ENCODE measurements around the gene PRR5. TPM values are rescaled to one million over a fixed set of nuclear protein-coding genes. Genes with fewer than 3 reads are reported as not detected.

The PRR5 gene
- total RNA-seq, 3 donors from 2014 or later = 23.7 to 39.5 (median 29.5) TPM

DNA sequence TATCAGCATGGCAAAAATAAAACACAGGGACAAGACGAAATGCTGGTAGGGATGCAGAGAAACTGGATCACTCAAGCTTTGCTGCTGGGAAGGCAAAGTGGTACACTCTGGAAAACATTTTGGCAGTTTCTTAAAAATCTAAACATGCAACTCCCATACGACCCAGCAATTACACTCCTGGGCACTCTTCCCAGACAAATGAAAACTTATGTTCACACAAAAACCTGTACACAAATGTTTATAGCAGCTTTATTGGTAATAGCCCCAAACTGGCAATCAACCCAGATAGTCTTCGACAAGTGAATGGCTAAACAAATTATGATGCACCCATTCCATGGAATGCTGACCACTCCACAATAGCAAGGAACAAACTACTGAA is 35.8 kb upstream of the PRR5 start:
- intact Hi-C loops (cut with DNase I; ENCODE audit: low total_unique reads) = no loop called here
- H3K9me3 ChIP-seq = no peaks in the 10 kb centered on the region

DNA sequence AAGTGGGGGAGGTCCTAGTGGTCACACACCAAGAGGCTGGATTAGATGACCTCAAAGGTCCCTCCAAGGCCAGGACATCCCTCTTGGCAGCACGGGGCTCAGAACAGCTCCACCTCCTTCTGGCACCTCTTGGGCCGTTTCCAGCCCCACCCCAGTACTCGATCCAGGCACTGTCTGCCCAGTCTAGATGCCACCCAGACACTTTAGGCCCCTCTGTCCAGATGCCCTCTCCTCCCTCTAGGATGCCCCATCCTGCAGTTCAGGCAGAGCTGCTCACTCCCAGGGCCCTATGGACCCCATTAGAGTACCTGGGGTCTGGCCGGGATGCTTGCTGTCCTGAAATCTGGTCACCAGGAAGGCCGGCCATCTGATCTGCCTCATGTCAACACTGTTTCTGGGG is 34.7 kb upstream of the PRR5 start:
- no peak for DNase-seq (ENCODE audit: low spot score in 2 of 2)
- Histone ChIP-seq H3K9me3 (no peaks in the 10 kb centered on the region), H3K36me3 (no peaks in the 10 kb centered on the region), H3K27ac (peak overlapping the region in 1 of 2 donors; percentile 90), H3K4me1 (no peaks in the 10 kb centered on the region), H3K27me3 (peaks cover 0 to 3% of the 10 kb centered on the region in 2 donors), H3K4me3 (no peak overlapping the region)
- TF ChIP-seq POLR2A (IDR thresholded peaks at IDR 0.05) (no peak), POLR2AphosphoS5 (IDR thresholded peaks at IDR 0.05) (no peak)
- TF ChIP-seq, protein P1, sequence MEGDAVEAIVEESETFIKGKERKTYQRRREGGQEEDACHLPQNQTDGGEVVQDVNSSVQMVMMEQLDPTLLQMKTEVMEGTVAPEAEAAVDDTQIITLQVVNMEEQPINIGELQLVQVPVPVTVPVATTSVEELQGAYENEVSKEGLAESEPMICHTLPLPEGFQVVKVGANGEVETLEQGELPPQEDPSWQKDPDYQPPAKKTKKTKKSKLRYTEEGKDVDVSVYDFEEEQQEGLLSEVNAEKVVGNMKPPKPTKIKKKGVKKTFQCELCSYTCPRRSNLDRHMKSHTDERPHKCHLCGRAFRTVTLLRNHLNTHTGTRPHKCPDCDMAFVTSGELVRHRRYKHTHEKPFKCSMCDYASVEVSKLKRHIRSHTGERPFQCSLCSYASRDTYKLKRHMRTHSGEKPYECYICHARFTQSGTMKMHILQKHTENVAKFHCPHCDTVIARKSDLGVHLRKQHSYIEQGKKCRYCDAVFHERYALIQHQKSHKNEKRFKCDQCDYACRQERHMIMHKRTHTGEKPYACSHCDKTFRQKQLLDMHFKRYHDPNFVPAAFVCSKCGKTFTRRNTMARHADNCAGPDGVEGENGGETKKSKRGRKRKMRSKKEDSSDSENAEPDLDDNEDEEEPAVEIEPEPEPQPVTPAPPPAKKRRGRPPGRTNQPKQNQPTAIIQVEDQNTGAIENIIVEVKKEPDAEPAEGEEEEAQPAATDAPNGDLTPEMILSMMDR (IDR thresholded peaks at IDR 0.05) = no peak
- intact Hi-C loops (cut with DNase I; ENCODE audit: low total_unique reads) = no loop called here

More for the DNA sequence above, 35.8 kb upstream of the PRR5 start:
- no peak overlapping the region for H3K4me3 ChIP-seq
- TF ChIP-seq POLR2AphosphoS5 (IDR thresholded peaks at IDR 0.05) (no peak), POLR2A (IDR thresholded peaks at IDR 0.05) (no peak)
- TF ChIP-seq, protein P1 (IDR thresholded peaks at IDR 0.05) = no peak
- H3K27ac ChIP-seq = no peak overlapping the region
- H3K27me3 ChIP-seq = peaks cover 0 to 3% of the 10 kb centered on the region in 2 donors
- no peaks in the 10 kb centered on the region for H3K4me1 ChIP-seq
- no peak for DNase-seq (ENCODE audit: low spot score in 2 of 2)
- no peaks in the 10 kb centered on the region for H3K36me3 ChIP-seq

DNA sequence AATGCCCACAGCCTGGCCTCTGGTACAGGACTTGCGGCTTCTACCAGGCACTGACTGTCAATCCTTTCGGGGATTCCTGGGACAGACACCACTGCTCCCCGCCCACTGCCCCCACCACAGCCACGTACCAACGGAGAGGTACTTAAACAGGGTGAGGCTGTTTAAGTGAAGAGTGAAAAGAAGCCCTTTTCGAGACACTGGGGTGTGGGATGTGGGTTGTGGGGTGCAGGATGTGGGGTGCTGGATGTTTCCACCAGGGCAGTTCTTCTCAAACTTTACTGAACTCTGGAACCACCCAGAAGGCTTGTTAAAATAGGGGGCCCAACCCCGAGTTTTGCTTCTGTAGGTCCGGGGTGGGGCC is 34.2 kb upstream of the PRR5 start:
- Histone ChIP-seq H3K9me3 (no peaks in the 10 kb centered on the region), H3K36me3 (no peaks in the 10 kb centered on the region), H3K4me3 (peak overlapping the region; percentile 61 to 80 (median 68)), H3K27me3 (peaks cover 0 to 3% of the 10 kb centered on the region in 2 donors), H3K27ac (peak overlapping the region; percentile 71 to 90), H3K4me1 (no peaks in the 10 kb centered on the region)
- no peak for TF ChIP-seq POLR2A (IDR thresholded peaks at IDR 0.05)
- no peak for TF ChIP-seq POLR2AphosphoS5 (IDR thresholded peaks at IDR 0.05)
- TF ChIP-seq, protein P1 (IDR thresholded peaks at IDR 0.05) = no peak
- no peak for DNase-seq (ENCODE audit: low spot score in 2 of 2)
- intact Hi-C loops (cut with DNase I; ENCODE audit: low total_unique reads) = no loop called here

DNA sequence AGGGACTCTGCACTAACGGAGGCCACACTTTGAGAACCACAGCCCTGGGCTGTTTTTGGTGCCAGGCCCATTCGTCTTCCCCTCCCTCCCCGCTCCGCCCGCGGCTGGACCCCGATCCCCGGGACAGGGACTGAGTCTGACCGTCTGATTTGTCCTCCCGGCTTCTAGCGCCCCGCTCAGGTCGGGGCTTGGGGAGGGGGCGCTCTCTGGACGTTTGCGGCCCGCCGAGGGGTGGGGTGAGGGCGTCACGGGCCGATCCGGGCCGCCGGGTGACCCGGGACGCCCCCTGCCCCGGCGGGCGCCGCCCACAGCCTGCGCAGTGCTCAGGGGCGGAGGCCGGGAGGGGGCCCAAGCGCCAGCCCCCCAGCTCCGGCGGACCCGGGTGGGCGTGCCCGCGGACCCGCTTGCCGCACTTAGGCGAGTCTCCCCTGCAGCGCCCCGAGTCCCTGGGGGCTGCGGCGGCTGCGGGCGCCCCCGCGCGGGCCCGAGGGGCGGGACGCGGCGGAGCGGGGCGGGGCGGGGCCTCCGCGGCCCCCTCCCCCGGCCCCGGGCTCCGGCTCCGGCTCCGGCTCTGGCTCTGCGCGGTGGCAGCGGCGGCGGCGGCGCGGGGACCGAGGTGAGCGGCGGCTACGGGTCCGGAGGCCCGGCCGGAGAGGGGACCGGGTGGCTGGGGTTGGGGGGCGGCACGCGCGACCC is 33.7 kb upstream of the PRR5 start:
- H3K4me3 ChIP-seq = peak overlapping the region; percentile 61 to 80 (median 68)
- intact Hi-C loops (cut with DNase I; ENCODE audit: low total_unique reads) = no loop called here
- no peaks in the 10 kb centered on the region for H3K36me3 ChIP-seq
- no peak for DNase-seq (ENCODE audit: low spot score in 2 of 2)
- no peak for TF ChIP-seq POLR2A (IDR thresholded peaks at IDR 0.05)
- TF ChIP-seq, protein P1 (IDR thresholded peaks at IDR 0.05) = no peak
- TF ChIP-seq POLR2AphosphoS5 (IDR thresholded peaks at IDR 0.05) = no peak
- H3K27ac ChIP-seq = peak overlapping the region; percentile 71 to 90
- peaks cover 0 to 3% of the 10 kb centered on the region in 2 donors for H3K27me3 ChIP-seq
- H3K4me1 ChIP-seq = no peaks in the 10 kb centered on the region
- no peaks in the 10 kb centered on the region for H3K9me3 ChIP-seq

DNA sequence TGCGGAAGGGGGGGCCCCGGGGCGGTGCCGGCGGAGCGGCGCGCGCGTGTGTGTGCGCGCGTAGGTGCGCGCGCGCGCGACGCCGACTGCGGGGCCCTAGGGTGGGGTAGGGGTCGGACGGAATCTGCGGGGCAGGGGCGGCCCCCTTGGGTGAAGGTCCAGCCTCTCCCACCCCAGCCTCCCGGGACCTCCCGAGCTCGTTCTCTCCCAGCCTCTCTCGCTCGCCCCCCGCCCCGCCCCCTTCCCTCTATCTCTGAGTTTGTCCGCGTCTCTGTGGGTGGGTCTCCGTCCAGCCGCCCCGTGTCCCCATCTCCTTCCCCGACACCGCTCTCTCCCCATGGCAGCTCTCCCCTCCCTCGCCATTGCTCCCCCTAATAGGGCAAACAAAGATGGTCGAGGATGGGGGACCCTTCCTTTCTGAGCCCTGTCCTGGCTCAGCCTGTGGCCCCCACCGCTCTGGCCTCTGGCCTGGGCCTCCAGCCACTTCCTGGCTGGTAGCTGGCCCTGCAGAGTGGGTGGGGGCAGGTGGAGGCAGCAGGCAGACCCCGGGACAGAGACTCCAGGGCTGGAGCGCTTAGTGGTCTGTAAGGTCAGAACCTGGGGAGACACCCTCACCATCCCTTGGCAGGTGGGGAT is 33.0 kb upstream of the PRR5 start:
- no peak for TF ChIP-seq POLR2A (IDR thresholded peaks at IDR 0.05)
- peak overlapping the region; percentile 29 to 90 for H3K27ac ChIP-seq
- no peaks in the 10 kb centered on the region for H3K4me1 ChIP-seq
- peak overlapping the region; percentile 61 to 80 (median 68) for H3K4me3 ChIP-seq
- H3K9me3 ChIP-seq = no peaks in the 10 kb centered on the region
- H3K36me3 ChIP-seq = no peaks in the 10 kb centered on the region
- intact Hi-C loops (cut with DNase I; ENCODE audit: low total_unique reads) = no loop called here
- DNase-seq (ENCODE audit: low spot score in 2 of 2) = no peak
- peaks cover 0 to 3% of the 10 kb centered on the region in 2 donors for H3K27me3 ChIP-seq
